Prostate gland (tissue), 2 donors: ENCODE data around the gene AQP5. TPM values are rescaled to one million over a fixed set of nuclear protein-coding genes. Genes with fewer than 3 reads are reported as not detected.

Experiments
- DNase-seq: peaks from one replicate; pipeline ENCODE4 v3.0.0-alpha.2; 2019; ENCODE audit warnings: low spot score
- H3K27ac ChIP-seq, 2 donors: fragments of 200-600 bp; sonication (generic); 2 replicates each; pipeline ENCODE4 v1.5.1; 2017 to 2019
- H3K27me3 ChIP-seq: fragments of 200-600 bp; sonication (generic); replicated peaks from 2 replicates; pipeline ENCODE4 v1.5.1; 2019; ENCODE audit not compliant: insufficient read depth
- H3K36me3 ChIP-seq, 2 donors: fragments of 200-600 bp; sonication (generic); 1 replicate in 1 of 2; 2 replicates in 1 of 2; pipeline versions ENCODE4 v1.5.1 to v1.8.1; 2017 to 2019
- H3K4me1 ChIP-seq: fragments of 200-600 bp; sonication (generic); replicated peaks from 2 replicates; pipeline ENCODE4 v1.5.1; 2019
- H3K4me3 ChIP-seq, 2 donors: fragments of 200-600 bp; sonication (generic); 2 replicates each; pipeline ENCODE4 v1.5.1; 2017 to 2019
- H3K9me3 ChIP-seq: fragments of 200-600 bp; sonication (generic); 2 replicates; pipeline ENCODE4 v1.5.1; 2017
- CTCF ChIP-seq, 4 experiments: fragments of 200-600 bp in 2 of 4; fragments of 450-650 bp in 2 of 4; sonication (generic) in 2 of 4; IDR thresholded peaks; 1 replicate in 3 of 4; 2 replicates in 1 of 4; pipeline ENCODE4 v1.5.1; 2016 to 2019; ENCODE audit warnings: antibody characterized with exemption in 4 of 4, mild to moderate bottlenecking in 2 of 4, moderate library complexity in 2 of 4
- POLR2A ChIP-seq: fragments of 450-650 bp; IDR thresholded peaks from one replicate; pipeline ENCODE4 v1.6.1; 2016; ENCODE audit warnings: antibody characterized with exemption, mild to moderate bottlenecking
- POLR2AphosphoS5 ChIP-seq: sonication (generic); formaldehyde crosslinking; IDR thresholded peaks from one replicate; pipeline ENCODE4 v1.6.1; 2017; ENCODE audit warnings: antibody characterized with exemption
- WGBS: methylation state at CpG from one replicate; pipeline ENCODE4 v1.1.5; 2018; 5-methylcytosine and 5-hydroxymethylcytosine counted together
- intact Hi-C: fragments of 100-400 bp; cut with DNase I; formaldehyde crosslinking; loops from one replicate; pipeline ENCODE4 v1.14.2; 2022
- total RNA-seq, 2 donors: library from RNA; depleted of rRNA; stranded (reverse); fragments of >200 nt; gene quantifications; one replicate each; pipeline ENCODE4 v1.1.0, GENCODE V29; 2016

Gene AQP5
- total RNA-seq, 2 donors from 2014 or later: 3.4 to 25.8 TPM

DNA sequence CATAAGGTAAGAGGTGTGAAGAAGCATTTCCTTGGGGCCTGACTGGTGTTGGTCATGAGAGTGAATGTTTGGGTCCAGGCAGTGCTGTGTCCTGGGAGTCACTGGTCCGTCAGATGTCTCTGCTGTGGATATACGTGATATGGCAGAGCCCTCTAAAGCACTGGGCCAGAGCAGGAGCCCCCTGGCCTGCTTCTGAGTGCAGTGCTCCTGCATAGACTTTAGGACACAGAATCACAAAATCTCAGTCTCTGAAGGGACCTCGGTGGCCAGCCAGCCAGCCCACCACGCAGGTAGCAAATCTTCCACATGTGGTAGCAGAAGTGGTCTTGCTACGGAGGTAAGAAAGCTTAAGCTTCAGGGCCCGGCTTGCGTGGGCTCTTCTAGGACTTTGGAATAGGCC is 29.6 kb upstream of the AQP5 start:
- H3K27me3 ChIP-seq: no peaks in the 10 kb centered on the region
- H3K4me3 ChIP-seq: no peak overlapping the region
- no peaks in the 10 kb centered on the region for H3K36me3 ChIP-seq
- H3K27ac ChIP-seq: no peak overlapping the region
- intact Hi-C loops: no loop called here
- no peaks in the 10 kb centered on the region for H3K9me3 ChIP-seq
- WGBS: 69% methylated on average over 7 of the region's 7 CpGs
- H3K4me1 ChIP-seq: no peaks in the 10 kb centered on the region
- TF ChIP-seq POLR2AphosphoS5: no peak
- no peak for TF ChIP-seq POLR2A
- no peak for TF ChIP-seq CTCF (IDR thresholded peaks at IDR 0.05)
- no peak for DNase-seq

DNA sequence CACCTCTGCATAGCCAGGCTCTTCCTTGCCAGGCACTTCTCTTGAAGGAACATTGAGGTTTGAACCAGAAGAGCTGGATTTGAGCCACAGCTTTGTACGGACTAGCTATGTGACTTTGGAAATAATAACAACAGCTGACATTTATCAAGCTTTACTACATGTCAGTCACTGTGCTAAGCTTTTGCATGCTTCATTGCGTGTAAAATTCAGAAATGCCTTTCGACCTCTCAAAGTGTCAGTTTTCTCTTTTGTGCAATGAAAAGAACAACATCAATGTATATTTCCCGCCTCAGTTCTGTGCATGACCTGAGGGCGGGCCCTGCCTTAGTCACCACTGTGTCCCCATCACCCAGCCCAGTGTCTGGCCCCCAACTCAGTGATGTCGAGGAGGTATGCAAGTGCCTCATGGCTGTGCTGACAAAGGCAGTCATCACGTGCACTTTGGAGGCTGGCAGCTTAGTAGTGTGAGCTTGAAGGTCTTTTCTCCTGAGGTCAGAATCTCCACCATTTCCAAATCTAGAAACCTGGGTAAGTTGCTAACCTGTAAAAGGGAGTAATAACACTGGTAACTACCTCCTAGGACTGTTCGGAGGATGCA is 29.0 kb upstream of the AQP5 start:
- no peak for DNase-seq
- no peak for TF ChIP-seq CTCF (IDR thresholded peaks at IDR 0.05)
- TF ChIP-seq POLR2AphosphoS5: no peak
- H3K4me3 ChIP-seq: no peak overlapping the region
- 87% methylated on average over 8 of the region's 8 CpGs for WGBS
- no peaks in the 10 kb centered on the region for H3K27me3 ChIP-seq
- intact Hi-C loops: no loop called here
- no peaks in the 10 kb centered on the region for H3K36me3 ChIP-seq
- H3K4me1 ChIP-seq: no peaks in the 10 kb centered on the region
- no peaks in the 10 kb centered on the region for H3K9me3 ChIP-seq
- H3K27ac ChIP-seq: no peak overlapping the region

- H3K36me3 ChIP-seq: no peaks in the 10 kb centered on the region
- intact Hi-C loops: no loop called here
- H3K4me3 ChIP-seq: no peak overlapping the region
- DNase-seq: no peak
- H3K27ac ChIP-seq: no peak overlapping the region
- no peaks in the 10 kb centered on the region for H3K9me3 ChIP-seq
- H3K4me1 ChIP-seq: no peaks in the 10 kb centered on the region
- 71% methylated on average over 5 of the region's 5 CpGs for WGBS
- H3K27me3 ChIP-seq: no peaks in the 10 kb centered on the region
- no peak for TF ChIP-seq CTCF (IDR thresholded peaks at IDR 0.05)
- no peak for TF ChIP-seq POLR2A
- TF ChIP-seq POLR2AphosphoS5: no peak
Measured at GRCh38 chr12:49933796-49934195, 27.9 kb upstream of the AQP5 start.

GRCh38 chr12:49934505-49934904 is 27.2 kb upstream of the AQP5 start:
- DNase-seq: no peak
- Histone ChIP-seq H3K4me3 (no peak overlapping the region), H3K27ac (no peak overlapping the region), H3K4me1 (no peaks in the 10 kb centered on the region), H3K36me3 (no peaks in the 10 kb centered on the region), H3K9me3 (no peaks in the 10 kb centered on the region), H3K27me3 (no peaks in the 10 kb centered on the region)
- intact Hi-C loops: no loop called here
- no peak for TF ChIP-seq CTCF (IDR thresholded peaks at IDR 0.05)
- TF ChIP-seq POLR2A: no peak
- no peak for TF ChIP-seq POLR2AphosphoS5
- 94% methylated on average over 3 of the region's 3 CpGs for WGBS

DNA sequence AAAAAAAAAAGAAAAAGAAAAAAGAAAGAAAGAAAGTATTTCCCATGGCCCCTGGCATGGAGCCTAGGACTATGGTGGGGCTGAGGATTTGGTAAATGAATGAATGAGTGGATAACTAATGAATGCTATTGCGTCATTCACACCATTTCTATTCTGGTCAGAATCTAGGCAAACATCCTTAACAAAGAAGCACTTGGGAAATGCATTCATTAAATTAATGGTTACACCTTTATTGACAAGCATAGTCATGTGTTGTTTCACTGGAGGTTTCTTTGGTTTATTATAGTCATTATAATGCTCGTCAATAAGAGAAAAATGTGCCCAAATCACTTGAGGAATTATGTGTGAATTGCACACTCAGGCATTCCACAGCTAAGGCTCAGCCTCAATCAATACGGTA is 24.7 kb upstream of the AQP5 start:
- H3K4me3 ChIP-seq: no peak overlapping the region
- WGBS: 87% methylated on average over 3 of the region's 3 CpGs
- H3K27ac ChIP-seq: no peak overlapping the region
- DNase-seq: no peak
- H3K27me3 ChIP-seq: no peaks in the 10 kb centered on the region
- intact Hi-C loops: no loop called here
- H3K4me1 ChIP-seq: no peaks in the 10 kb centered on the region
- TF ChIP-seq CTCF (IDR thresholded peaks at IDR 0.05) (no peak), POLR2A (no peak), POLR2AphosphoS5 (no peak)
- H3K9me3 ChIP-seq: no peaks in the 10 kb centered on the region
- no peaks in the 10 kb centered on the region for H3K36me3 ChIP-seq
